T-cell (primary cell): ENCODE results near the gene FMN2. TPM values are rescaled to one million over a fixed set of nuclear protein-coding genes. Genes with fewer than 3 reads are reported as not detected.

Source experiments
- ATAC-seq, 4 experiments: fragments of 200-7000 bp in 3 of 4; fragments of 150-1000 bp in 1 of 4; cut with Tn5 transposase; replicated peaks in 1 of 4; 1 replicate in 3 of 4; 2 replicates in 1 of 4; pipeline ENCODE4 v1.10.0; 2021; ENCODE audit warnings: moderate library complexity in 3 of 4, mild to moderate bottlenecking in 2 of 4, moderate number of reproducible peaks in 1 of 4
- CTCF ChIA-PET, 2 donors: fragments of 300-600 bp; sonication (Branson Sonifier 250); formaldehyde crosslinking; loops; one replicate each; lab custom pipeline; 2022; ENCODE audit warnings: antibody characterized with exemption in 2 of 2; lab: Charles Lee
- POLR2A ChIA-PET, 2 donors: fragments of 300-600 bp; sonication (Branson Sonifier 250); formaldehyde crosslinking; loops; one replicate each; lab custom pipeline; 2022; ENCODE audit warnings: antibody characterized with exemption in 2 of 2; lab: Charles Lee
- DNase-seq, 35 experiments: peaks; one replicate each; pipeline versions ENCODE4 v3.0.0 to v3.0.0-alpha.2; 2013 to 2023
- H3K27ac ChIP-seq: one replicate; pipeline ENCODE4 v1.5.1; 2013; ENCODE audit warnings: low read length
- H3K27me3 ChIP-seq, 2 experiments: replicated peaks in 1 of 2; 1 replicate in 1 of 2; 2 replicates in 1 of 2; pipeline versions ENCODE4 v1.6.1 to v1.7.0; 2013; ENCODE audit warnings: low read length in 1 of 2, mixed read lengths in 1 of 2; ENCODE audit not compliant: control insufficient read depth in 2 of 2, insufficient read depth in 2 of 2; ENCODE audit errors: extremely low read depth in 1 of 2
- H3K36me3 ChIP-seq, 2 donors: 1 replicate in 1 of 2; 2 replicates in 1 of 2; pipeline versions ENCODE4 v1.6.1 to v1.7.0; 2013; ENCODE audit warnings: low read length in 1 of 2; ENCODE audit not compliant: control insufficient read depth in 2 of 2, insufficient read depth in 1 of 2; ENCODE audit errors: extremely low read depth in 1 of 2
- H3K4me1 ChIP-seq, 2 experiments: 1 replicate in 1 of 2; 2 replicates in 1 of 2; pipeline versions ENCODE4 v1.6.1 to v1.7.0; 2013; ENCODE audit warnings: low read length in 2 of 2, mixed read lengths in 1 of 2; ENCODE audit not compliant: insufficient read depth in 2 of 2, control insufficient read depth in 1 of 2; ENCODE audit errors: extremely low read depth in 1 of 2
- H3K4me3 ChIP-seq, 2 donors: 1 replicate in 1 of 2; 2 replicates in 1 of 2; pipeline versions ENCODE4 v1.5.1 to v1.7.0; 2013; ENCODE audit warnings: mild to moderate bottlenecking in 2 of 2, low read length in 1 of 2, moderate library complexity in 1 of 2; ENCODE audit not compliant: control insufficient read depth in 1 of 2; ENCODE audit errors: extremely low read depth in 1 of 2
- H3K9me3 ChIP-seq: 2 replicates; pipeline ENCODE4 v1.7.0; 2013
- H3K27ac Mint-ChIP-seq, 2 donors: one replicate each; pipeline ENCODE4 v1.8.0; 2020 to 2021; ENCODE audit warnings: mild to moderate bottlenecking in 2 of 2, mixed read lengths in 2 of 2
- H3K27me3 Mint-ChIP-seq, 2 donors: one replicate each; pipeline ENCODE4 v1.8.0; 2021 to 2022; ENCODE audit warnings: mixed read lengths in 2 of 2
- H3K36me3 Mint-ChIP-seq: one replicate; pipeline ENCODE4 v1.8.0; 2021; ENCODE audit warnings: mixed read lengths
- H3K4me1 Mint-ChIP-seq, 3 donors: one replicate each; pipeline ENCODE4 v1.8.0; 2020 to 2022; ENCODE audit warnings: mixed read lengths in 3 of 3, mild to moderate bottlenecking in 1 of 3
- H3K4me3 Mint-ChIP-seq, 3 donors: one replicate each; pipeline ENCODE4 v1.8.0; 2020 to 2022; ENCODE audit warnings: mild to moderate bottlenecking in 3 of 3, mixed read lengths in 3 of 3, moderate library complexity in 3 of 3
- H3K9me3 Mint-ChIP-seq, 3 donors: one replicate each; pipeline ENCODE4 v1.8.0; 2020 to 2022; ENCODE audit warnings: mixed read lengths in 3 of 3
- WGBS: methylation state at CpG from one replicate; pipeline ENCODE4 v1.1.5; 2013; ENCODE audit warnings: missing lambda C conversion rate; ENCODE audit not compliant: insufficient coverage; 5-methylcytosine and 5-hydroxymethylcytosine counted together
- total RNA-seq, 35 experiments: library from RNA in 6 of 35; stranded (reverse) in 6 of 35; fragments of 120-200 nt in 1 of 35; gene quantifications; one replicate each; pipeline versions ENCODE4 v1.2.1 to v1.2.4 and lab custom pipeline; 2013 to 2026

Gene FMN2
- total RNA-seq, 5 donors from 2014 or later (not counting 1 experiment from before 2014, with no cell fraction given): not detected

- no peaks in the 10 kb centered on the region for H3K36me3 Mint-ChIP-seq
Observed at GRCh38 chr1:240310226-240310925, 218.7 kb downstream of the FMN2 start.

GRCh38 chr1:240312872-240313271 lies 221.2 kb downstream of the FMN2 start:
- no peaks in the 10 kb centered on the region for H3K36me3 ChIP-seq
- H3K9me3 ChIP-seq: no peaks in the 10 kb centered on the region
- H3K27me3 ChIP-seq: peaks cover 0 to 6% of the 10 kb centered on the region in 2 experiments
- DNase-seq: no peak
- no peak for ATAC-seq
- Mint-ChIP-seq H3K9me3 (peaks cover 0 to 31% (median 0%) of the 10 kb centered on the region in 3 donors), H3K27me3 (peaks cover 0 to 7% of the 10 kb centered on the region in 2 donors), H3K4me3 (no peak overlapping the region), H3K27ac (no peak overlapping the region), H3K36me3 (no peaks in the 10 kb centered on the region), H3K4me1 (no peaks in the 10 kb centered on the region)
- H3K27ac ChIP-seq: no peak overlapping the region
- no peak overlapping the region for H3K4me3 ChIP-seq
- no peaks in the 10 kb centered on the region for H3K4me1 ChIP-seq
- POLR2A ChIA-PET: no interaction called here
- CTCF ChIA-PET: no interaction called here
- WGBS: no CpG with 5 or more reads among the region's 3 CpGs

More at GRCh38 chr1:240310226-240310925, 218.7 kb downstream of the FMN2 start:
- ChIA-PET POLR2A (no interaction called here), CTCF (no interaction called here)
- H3K27me3 ChIP-seq: peaks cover 0 to 6% of the 10 kb centered on the region in 2 experiments
- Mint-ChIP-seq H3K4me3 (no peak overlapping the region), H3K9me3 (peaks cover 0 to 27% (median 0%) of the 10 kb centered on the region in 3 donors), H3K4me1 (no peaks in the 10 kb centered on the region), H3K27ac (no peak overlapping the region), H3K27me3 (peaks cover 0 to 7% of the 10 kb centered on the region in 2 donors)
- no peaks in the 10 kb centered on the region for H3K9me3 ChIP-seq
- no peak overlapping the region for H3K4me3 ChIP-seq
- no CpG with 5 or more reads among the region's 1 CpG for WGBS
- H3K4me1 ChIP-seq: no peaks in the 10 kb centered on the region
- DNase-seq: no peak
- no peak overlapping the region for H3K27ac ChIP-seq
- no peaks in the 10 kb centered on the region for H3K36me3 ChIP-seq
- no peak for ATAC-seq

GRCh38 chr1:240314845-240315801 lies 223.4 kb downstream of the FMN2 start:
- no peaks in the 10 kb centered on the region for H3K36me3 Mint-ChIP-seq
- ATAC-seq: no peak
- no peaks in the 10 kb centered on the region for H3K27me3 Mint-ChIP-seq
- H3K36me3 ChIP-seq: no peaks in the 10 kb centered on the region
- H3K9me3 ChIP-seq: no peaks in the 10 kb centered on the region
- ChIA-PET CTCF (no interaction called here), POLR2A (no interaction called here)
- no peaks in the 10 kb centered on the region for H3K4me1 ChIP-seq
- no peak for DNase-seq
- no peaks in the 10 kb centered on the region for H3K27me3 ChIP-seq
- H3K27ac Mint-ChIP-seq: no peak overlapping the region
- H3K27ac ChIP-seq: no peak overlapping the region
- H3K4me3 ChIP-seq: no peak overlapping the region
- H3K4me1 Mint-ChIP-seq: no peaks in the 10 kb centered on the region
- peaks cover 0 to 29% (median 7%) of the 10 kb centered on the region in 3 donors for H3K9me3 Mint-ChIP-seq
- no CpG with 5 or more reads among the region's 3 CpGs for WGBS
- no peak overlapping the region for H3K4me3 Mint-ChIP-seq

GRCh38 chr1:240319998-240320397 lies 228.3 kb downstream of the FMN2 start:
- no peak for DNase-seq
- 90% methylated on average over 3 of the region's 3 CpGs for WGBS
- Histone ChIP-seq H3K4me1 (no peaks in the 10 kb centered on the region), H3K9me3 (no peaks in the 10 kb centered on the region), H3K27ac (no peak overlapping the region), H3K27me3 (no peaks in the 10 kb centered on the region), H3K36me3 (no peaks in the 10 kb centered on the region), H3K4me3 (no peak overlapping the region)
- ChIA-PET POLR2A (no interaction called here), CTCF (no interaction called here)
- ATAC-seq: no peak
- no peaks in the 10 kb centered on the region for H3K4me1 Mint-ChIP-seq
- H3K27me3 Mint-ChIP-seq: peaks cover 0 to 3% of the 10 kb centered on the region in 2 donors
- H3K4me3 Mint-ChIP-seq: no peak overlapping the region
- H3K9me3 Mint-ChIP-seq: peaks cover 0 to 17% (median 7%) of the 10 kb centered on the region in 3 donors
- H3K36me3 Mint-ChIP-seq: no peaks in the 10 kb centered on the region
- H3K27ac Mint-ChIP-seq: no peak overlapping the region

GRCh38 chr1:240320659-240321058 lies 229.0 kb downstream of the FMN2 start:
- Mint-ChIP-seq H3K27me3 (peaks cover 0 to 3% of the 10 kb centered on the region in 2 donors), H3K36me3 (no peaks in the 10 kb centered on the region), H3K4me3 (no peak overlapping the region), H3K27ac (no peak overlapping the region), H3K4me1 (no peaks in the 10 kb centered on the region), H3K9me3 (peaks cover 0 to 17% (median 7%) of the 10 kb centered on the region in 3 donors)
- H3K36me3 ChIP-seq: no peaks in the 10 kb centered on the region
- H3K4me1 ChIP-seq: no peaks in the 10 kb centered on the region
- H3K4me3 ChIP-seq: no peak overlapping the region
- no peaks in the 10 kb centered on the region for H3K27me3 ChIP-seq
- WGBS: 73% methylated on average over 4 of the region's 5 CpGs
- DNase-seq (no peak), ATAC-seq (no peak)
- CTCF ChIA-PET: interaction anchor here in 1 of 2 donors (0.7 kb wide), 1 partner anchor 136 kb away, joined by 4 read pairs; no protein-coding TSS in a partner anchor
- no peak overlapping the region for H3K27ac ChIP-seq
- H3K9me3 ChIP-seq: no peaks in the 10 kb centered on the region
- POLR2A ChIA-PET: no interaction called here

- H3K4me1 Mint-ChIP-seq: no peaks in the 10 kb centered on the region
- ATAC-seq: no peak
Observed at GRCh38 chr1:240322943-240323342, 231.3 kb downstream of the FMN2 start.

More at GRCh38 chr1:240322943-240323342, 231.3 kb downstream of the FMN2 start:
- Histone ChIP-seq H3K27ac (no peak overlapping the region), H3K4me1 (no peaks in the 10 kb centered on the region), H3K27me3 (no peaks in the 10 kb centered on the region), H3K36me3 (no peaks in the 10 kb centered on the region), H3K9me3 (no peaks in the 10 kb centered on the region), H3K4me3 (no peak overlapping the region)
- WGBS: 78% methylated on average over 2 of the region's 4 CpGs
- DNase-seq: no peak
- Mint-ChIP-seq H3K27me3 (peaks cover 0 to 3% of the 10 kb centered on the region in 2 donors), H3K36me3 (no peaks in the 10 kb centered on the region), H3K9me3 (peaks cover 0 to 11% (median 7%) of the 10 kb centered on the region in 3 donors), H3K27ac (no peak overlapping the region), H3K4me3 (no peak overlapping the region)
- CTCF ChIA-PET: no interaction called here
- POLR2A ChIA-PET: no interaction called here
